Aorta (tissue), 5 donors: ENCODE results near the gene CMTM4. TPM values are rescaled to one million over a fixed set of nuclear protein-coding genes. Genes with fewer than 3 reads are reported as not detected.

Source experiments
- ATAC-seq: fragments of 200-7000 bp; cut with Tn5 transposase; one replicate; pipeline ENCODE4 v1.9.1; 2022; ENCODE audit warnings: moderate library complexity; ENCODE audit not compliant: low FRiP score
- DNase-seq, 2 donors: peaks; one replicate each; pipeline ENCODE4 v3.0.0-alpha.2; 2020
- H3K27ac ChIP-seq, 2 donors: one replicate each; pipeline ENCODE4 v1.5.1; 2013; ENCODE audit warnings: low read length in 2 of 2, mild to moderate bottlenecking in 2 of 2, moderate library complexity in 2 of 2, control low read depth in 1 of 2, inconsistent platforms in 1 of 2, low read depth in 1 of 2
- H3K27me3 ChIP-seq, 2 donors: one replicate each; pipeline ENCODE4 v1.6.1; 2013; ENCODE audit warnings: control low read depth in 1 of 2, low read length in 1 of 2, mild to moderate bottlenecking in 1 of 2, moderate library complexity in 1 of 2; ENCODE audit not compliant: insufficient read depth in 2 of 2, control insufficient read depth in 1 of 2
- H3K36me3 ChIP-seq, 2 donors: one replicate each; pipeline ENCODE4 v1.6.1; 2013; ENCODE audit warnings: control low read depth in 1 of 2, low read length in 1 of 2, mild to moderate bottlenecking in 1 of 2; ENCODE audit not compliant: insufficient read depth in 2 of 2, control insufficient read depth in 1 of 2
- H3K4me1 ChIP-seq, 2 donors: one replicate each; pipeline ENCODE4 v1.6.1; 2013; ENCODE audit warnings: low read length in 2 of 2, control low read depth in 1 of 2, mild to moderate bottlenecking in 1 of 2, moderate library complexity in 1 of 2; ENCODE audit not compliant: insufficient read depth in 2 of 2, control insufficient read depth in 1 of 2
- H3K4me3 ChIP-seq, 2 donors: one replicate each; pipeline ENCODE4 v1.5.1; 2013; ENCODE audit warnings: low read length in 2 of 2, control low read depth in 1 of 2, mild to moderate bottlenecking in 1 of 2
- H3K9me3 ChIP-seq: one replicate; pipeline ENCODE4 v1.6.1; 2013; ENCODE audit warnings: mild to moderate bottlenecking, low read length; ENCODE audit not compliant: control insufficient read depth
- WGBS, 2 donors: extraction: QIAGEN DNeasy Blood & Tissue Kit; methylation state at CpG; one replicate each; pipeline ENCODE4 v1.1.7; 2013; 5-methylcytosine and 5-hydroxymethylcytosine counted together
- intact Hi-C, 2 donors: fragments of 100-400 bp; cut with DNase I; formaldehyde crosslinking; loops; one replicate each; pipeline versions ENCODE4 v1.14.2 to v1.15.0; 2022
- polyA plus RNA-seq, 2 donors: library from polyadenylated mRNA; stranded (reverse); fragments of 200-250 nt; gene quantifications; one replicate each; pipeline ENCODE4 v1.2.3, GENCODE V29; 2013
- total RNA-seq, 2 donors: library from RNA; stranded (reverse); fragmentation: NEBNext Ultra II Directional; extraction: Animal tissue kit (Norgen Biotek cat#: 25700); gene quantifications; one replicate each; pipeline ENCODE4 v1.2.1, GENCODE V29; 2021
- donor health status: healthy with polysubstance abuse.
- donor health status: Bipolar disorder and iron deficiency.
- donor health status: DM: no; HTN: no; CAD: no.
- donor health status: DM: no; HTN: no; CAD: no.
- donor health status: DM: yes; HTN: yes; CAD: no.

CMTM4 gene
- total and polyA plus RNA-seq, 4 donors, result 8.9 to 24.9 (median 13.5) TPM

GRCh38 chr16:66699898-66700297, 3.4 kb upstream of the CMTM4 start:
- Histone ChIP-seq H3K36me3 (no peaks in the 10 kb centered on the region), H3K27me3 (no peaks in the 10 kb centered on the region), H3K4me3 (no peak overlapping the region), H3K9me3 (no peaks in the 10 kb centered on the region), H3K27ac (no peak overlapping the region), H3K4me1 (peaks cover 0 to 3% of the 10 kb centered on the region in 2 donors)
- intact Hi-C loops, result no loop called here
- no peak for ATAC-seq
- DNase-seq, result no peak
- WGBS, 2 donors, result 77 to 86% methylated on average over 1 of the region's 1 CpG

DNA sequence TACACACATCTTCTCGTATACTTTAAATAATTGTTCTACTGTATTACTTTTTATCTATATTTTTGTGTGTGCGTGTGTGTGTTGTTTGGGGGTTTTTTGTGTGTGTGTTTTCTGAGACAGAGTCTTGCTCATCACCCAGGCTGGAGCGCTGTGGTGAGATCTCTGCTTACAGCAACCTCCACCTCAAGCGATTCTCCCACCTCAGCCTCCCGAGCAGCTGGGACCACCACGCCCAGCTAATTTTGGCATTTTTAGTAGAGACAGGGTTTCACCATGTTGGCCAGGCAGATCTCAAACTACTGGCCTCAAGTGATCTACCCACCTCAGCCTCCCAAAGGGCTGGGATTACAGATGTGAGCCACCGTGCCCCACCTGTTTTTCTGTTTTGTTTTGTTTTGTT, 1.5 kb upstream of the CMTM4 start:
- no peak overlapping the region for H3K4me3 ChIP-seq
- no peaks in the 10 kb centered on the region for H3K4me1 ChIP-seq
- no peak overlapping the region for H3K27ac ChIP-seq
- H3K27me3 ChIP-seq, result no peaks in the 10 kb centered on the region
- H3K36me3 ChIP-seq, result no peaks in the 10 kb centered on the region
- H3K9me3 ChIP-seq, result no peaks in the 10 kb centered on the region
- no peak for DNase-seq
- ATAC-seq, result no peak
- intact Hi-C loops, result no loop called here
- 92% methylated on average over 7 of the region's 7 CpGs for WGBS, 2 donors

GRCh38 chr16:66695935-66696668, 441 bp downstream of the CMTM4 start:
- peak overlapping the region; percentile 51 to 67 for H3K4me3 ChIP-seq
- intact Hi-C loops, result no loop called here
- ATAC-seq (peak; percentile 23), DNase-seq (peak; percentile 50 to 79)
- no peaks in the 10 kb centered on the region for H3K9me3 ChIP-seq
- WGBS, 2 donors, result 1 to 2% methylated on average over 51 to 91 of the region's 91 CpGs
- H3K36me3 ChIP-seq, result no peaks in the 10 kb centered on the region
- no peaks in the 10 kb centered on the region for H3K4me1 ChIP-seq
- no peaks in the 10 kb centered on the region for H3K27me3 ChIP-seq
- no peak overlapping the region for H3K27ac ChIP-seq

DNA sequence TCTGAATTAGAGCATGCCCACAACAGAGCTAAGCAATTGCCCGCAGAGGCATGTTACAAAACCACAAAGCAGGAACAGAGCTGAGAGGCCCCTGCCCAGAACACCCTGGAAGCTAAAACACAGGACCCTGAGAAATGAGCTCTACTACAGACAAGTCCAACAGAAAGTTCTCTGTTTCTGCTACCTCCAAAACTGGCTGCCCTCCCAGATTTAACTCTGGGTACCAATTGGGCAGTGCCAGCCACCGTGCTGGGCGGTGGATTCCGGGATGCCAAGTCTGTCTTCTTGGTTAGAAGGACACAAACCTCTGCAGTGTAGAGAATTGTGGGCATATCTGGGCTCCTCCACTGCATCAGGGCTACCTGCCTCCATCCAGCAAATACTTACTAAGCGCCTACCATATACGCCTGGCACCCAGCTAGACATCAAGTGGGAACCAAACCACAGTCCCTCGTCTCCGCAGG, 1.0 kb downstream of the CMTM4 start:
- intact Hi-C loops, result no loop called here
- Histone ChIP-seq H3K9me3 (no peaks in the 10 kb centered on the region), H3K36me3 (no peaks in the 10 kb centered on the region), H3K27me3 (no peaks in the 10 kb centered on the region), H3K27ac (no peak overlapping the region), H3K4me3 (peak overlapping the region in 1 of 2 donors; percentile 51), H3K4me1 (no peaks in the 10 kb centered on the region)
- DNase-seq (peak in 1 of 2 donors; percentile 66), ATAC-seq (peak; percentile 15)
- WGBS, 2 donors, result 14 to 22% methylated on average over 8 of the region's 8 CpGs

DNA sequence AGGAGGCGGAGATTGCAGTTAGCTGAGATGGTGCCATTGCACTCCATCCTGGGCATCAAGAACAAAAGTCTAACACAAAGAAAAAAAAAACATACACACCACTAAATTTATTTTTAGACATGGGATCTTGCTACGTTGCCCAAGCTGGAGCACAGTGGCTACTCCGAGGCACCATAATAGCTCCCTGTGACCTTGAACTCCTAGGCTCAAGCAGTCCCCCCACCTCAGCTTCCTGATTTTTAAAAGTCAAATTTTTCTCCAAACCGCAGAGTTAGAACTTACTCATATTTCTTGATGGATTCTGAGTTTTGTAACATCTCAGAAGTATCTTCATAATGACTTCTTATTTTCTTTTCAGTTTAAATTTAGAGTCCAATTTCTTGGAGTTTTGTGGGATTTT, 3.4 kb downstream of the CMTM4 start:
- WGBS, 2 donors, result 75 to 86% methylated on average over 4 of the region's 4 CpGs
- no peaks in the 10 kb centered on the region for H3K36me3 ChIP-seq
- H3K4me3 ChIP-seq, result no peak overlapping the region
- intact Hi-C loops, result no loop called here
- no peak overlapping the region for H3K27ac ChIP-seq
- no peaks in the 10 kb centered on the region for H3K27me3 ChIP-seq
- H3K4me1 ChIP-seq, result no peaks in the 10 kb centered on the region
- DNase-seq (peak in 1 of 2 donors; percentile 19), ATAC-seq (no peak)
- H3K9me3 ChIP-seq, result no peaks in the 10 kb centered on the region

DNA sequence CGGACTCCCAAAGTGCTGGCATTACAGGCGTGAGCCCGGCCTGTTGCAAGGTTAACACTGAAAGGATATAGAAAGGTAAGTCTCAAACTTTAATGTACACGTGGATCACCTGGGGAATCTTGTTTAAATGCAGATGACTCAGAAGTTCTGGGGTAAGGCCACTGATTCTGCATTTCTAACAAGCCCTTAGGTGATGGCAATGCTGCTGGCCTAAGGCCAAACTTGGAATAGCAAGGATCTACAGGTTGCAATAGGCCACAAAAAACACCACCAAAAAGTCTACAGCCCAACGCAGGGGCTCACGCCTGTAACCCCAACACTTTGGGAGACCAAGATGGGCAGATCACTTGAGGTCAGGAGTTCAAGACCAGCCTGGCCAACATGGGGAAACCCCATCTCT, 4.2 kb downstream of the CMTM4 start:
- Histone ChIP-seq H3K27me3 (no peaks in the 10 kb centered on the region), H3K27ac (no peak overlapping the region), H3K9me3 (no peaks in the 10 kb centered on the region), H3K4me3 (no peak overlapping the region), H3K36me3 (no peaks in the 10 kb centered on the region), H3K4me1 (no peaks in the 10 kb centered on the region)
- no peak for DNase-seq
- ATAC-seq, result no peak
- WGBS, 2 donors, result 88 to 93% methylated on average over 6 of the region's 6 CpGs
- intact Hi-C loops, result no loop called here

- DNase-seq (no peak), ATAC-seq (no peak)
- Histone ChIP-seq H3K27me3 (no peaks in the 10 kb centered on the region), H3K36me3 (no peaks in the 10 kb centered on the region), H3K4me1 (no peaks in the 10 kb centered on the region), H3K4me3 (no peak overlapping the region), H3K9me3 (no peaks in the 10 kb centered on the region), H3K27ac (no peak overlapping the region)
- intact Hi-C loops, result no loop called here
- WGBS, 2 donors, result 94 to 97% methylated on average over 6 of the region's 6 CpGs
These were observed 5.3 kb downstream of the CMTM4 start for GRCh38 chr16:66691234-66691633.

GRCh38 chr16:66690106-66690847, 6.3 kb downstream of the CMTM4 start:
- Histone ChIP-seq H3K27ac (no peak overlapping the region), H3K9me3 (no peaks in the 10 kb centered on the region), H3K27me3 (no peaks in the 10 kb centered on the region), H3K4me1 (no peaks in the 10 kb centered on the region), H3K4me3 (no peak overlapping the region), H3K36me3 (no peaks in the 10 kb centered on the region)
- DNase-seq (no peak), ATAC-seq (no peak)
- 83 to 87% methylated on average over 7 of the region's 7 CpGs for WGBS, 2 donors
- intact Hi-C loops, result no loop called here

DNA sequence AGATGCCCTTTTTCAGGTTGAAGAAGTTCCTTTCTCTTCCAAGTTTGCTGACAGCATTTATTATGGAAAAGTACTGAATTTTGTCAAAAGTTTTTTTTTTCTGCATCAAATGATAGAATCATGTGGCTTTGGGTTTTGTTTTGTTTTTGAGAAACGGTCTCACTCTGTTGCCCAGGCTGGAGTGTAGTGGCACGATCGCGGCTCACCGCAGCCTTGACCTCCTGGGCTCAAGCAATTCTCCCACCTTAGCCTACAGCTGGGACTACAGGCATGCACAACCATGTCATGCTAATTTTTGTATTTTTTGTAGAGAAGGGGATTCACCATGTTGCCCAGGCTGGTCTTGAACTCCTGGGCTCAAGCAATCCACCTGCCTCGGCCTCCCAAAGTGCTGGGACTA, 7.3 kb downstream of the CMTM4 start:
- WGBS, 2 donors, result 85 to 91% methylated on average over 6 of the region's 6 CpGs

More for the DNA sequence above, 7.3 kb downstream of the CMTM4 start:
- no peak for ATAC-seq
- Histone ChIP-seq H3K4me3 (no peak overlapping the region), H3K27me3 (no peaks in the 10 kb centered on the region), H3K36me3 (no peaks in the 10 kb centered on the region), H3K27ac (no peak overlapping the region), H3K4me1 (no peaks in the 10 kb centered on the region), H3K9me3 (no peaks in the 10 kb centered on the region)
- intact Hi-C loops, result no loop called here
- no peak for DNase-seq
